Osteoblast (primary cell): ENCODE results near the gene LGR6. TPM values are rescaled to one million over a fixed set of nuclear protein-coding genes. Genes with fewer than 3 reads are reported as not detected.
A peak's percentile ranks its signal among the peaks of the same experiment; 100 is the strongest.

Experiments
- DNase-seq: peaks from one replicate; pipeline ENCODE4 v3.0.0; 2011; ENCODE audit warnings: low spot score, mixed read lengths; ENCODE audit not compliant: insufficient read length; ENCODE audit errors: missing footprints
- H2AFZ ChIP-seq: 2 replicates; pipeline ENCODE4 v1.6.0; 2011; ENCODE audit warnings: mild to moderate bottlenecking, low read length
- H3K27ac ChIP-seq: 2 replicates; pipeline ENCODE4 v1.5.1; 2011; ENCODE audit warnings: mild to moderate bottlenecking, low read depth, low read length, moderate library complexity
- H3K27me3 ChIP-seq: 2 replicates; pipeline ENCODE4 v1.6.0; 2012; ENCODE audit warnings: mild to moderate bottlenecking, control low read depth, inconsistent platforms, low read length, moderate library complexity; ENCODE audit not compliant: insufficient read depth
- H3K36me3 ChIP-seq: 2 replicates; pipeline ENCODE4 v1.5.1; 2011; ENCODE audit warnings: mild to moderate bottlenecking, low read length, control low read depth, moderate library complexity; ENCODE audit not compliant: insufficient read depth
- H3K4me1 ChIP-seq: 2 replicates; pipeline ENCODE4 v1.5.1; 2011; ENCODE audit warnings: mild to moderate bottlenecking, low read length, control low read depth, moderate library complexity; ENCODE audit not compliant: insufficient read depth
- H3K4me2 ChIP-seq: 2 replicates; pipeline ENCODE4 v1.6.0; 2011; ENCODE audit warnings: mild to moderate bottlenecking, low read length; ENCODE audit not compliant: insufficient read depth
- H3K4me3 ChIP-seq: fragments of 200-600 bp; sonication (generic); 3 replicates; pipeline ENCODE4 v1.5.1; 2012; ENCODE audit warnings: mild to moderate bottlenecking, low read length, inconsistent platforms; ENCODE audit not compliant: insufficient read depth
- H3K79me2 ChIP-seq: 2 replicates; pipeline ENCODE4 v1.6.0; 2012; ENCODE audit warnings: mild to moderate bottlenecking, low read length, control low read depth, inconsistent platforms; ENCODE audit not compliant: insufficient read depth
- H3K9me3 ChIP-seq: 2 replicates; pipeline ENCODE4 v1.5.1; 2011; ENCODE audit warnings: low read depth, low read length, control low read depth
- H4K20me1 ChIP-seq: 2 replicates; pipeline ENCODE4 v1.6.0; 2012; ENCODE audit warnings: mild to moderate bottlenecking, low read length, control low read depth; ENCODE audit not compliant: insufficient read depth
- CTCF ChIP-seq: IDR thresholded peaks from 2 replicates; pipeline ENCODE4 v1.5.1; 2011; ENCODE audit warnings: mild to moderate bottlenecking, low read depth, low read length, moderate library complexity; ENCODE audit errors: extremely low read depth
- total RNA-seq: library from RNA; depleted of rRNA; stranded (reverse); fragments of >200 nt; gene quantifications from 2 replicates; pipeline ENCODE4 v1.2.3, GENCODE V29; 2012

Gene LGR6
- total RNA-seq, 1 donor: not detected

- H3K4me2 ChIP-seq: peak overlapping the region; percentile 49
- H3K4me3 ChIP-seq: no peak overlapping the region
Measured at GRCh38 chr1:202280595-202280994, 87.0 kb downstream of the LGR6 start.

DNA sequence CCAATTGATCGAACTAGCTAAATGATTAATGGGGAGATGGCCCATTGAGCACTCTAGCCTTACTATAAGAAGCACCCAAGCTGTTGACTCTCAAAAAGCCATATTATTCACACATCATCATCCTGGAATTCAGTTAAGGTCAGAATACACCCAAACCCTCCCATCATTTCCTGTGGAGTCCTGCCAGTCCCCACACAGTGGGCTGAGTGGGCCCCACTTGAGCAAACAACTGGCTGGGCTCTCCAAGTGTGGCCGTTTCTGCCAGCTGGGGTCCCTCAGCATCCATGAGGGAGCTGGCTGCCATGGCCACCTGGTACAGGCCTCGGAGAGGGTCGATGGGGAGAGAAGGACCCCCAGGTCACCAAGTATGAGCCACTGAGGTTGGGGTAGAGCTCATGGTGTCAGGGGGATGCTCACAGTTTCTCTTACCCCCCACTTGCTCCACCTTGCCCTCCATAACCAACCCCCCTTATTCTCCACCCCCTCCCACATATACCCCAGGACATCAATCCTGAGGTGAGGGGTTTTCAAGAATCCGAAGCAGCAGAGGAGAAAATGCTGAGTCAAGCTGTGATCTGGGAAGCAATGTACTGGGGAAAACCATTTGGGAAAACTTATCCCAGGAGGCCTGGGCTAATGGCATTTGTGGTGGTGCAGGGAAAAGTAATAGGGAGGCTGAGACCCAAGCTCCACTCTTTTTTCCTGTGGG lies 87.9 kb downstream of the LGR6 start:
- DNase-seq: peak; percentile 62
- H3K4me2 ChIP-seq: peak overlapping the region; percentile 49
- H3K4me1 ChIP-seq: peaks cover 54% of the 10 kb centered on the region
- H3K27me3 ChIP-seq: no peaks in the 10 kb centered on the region
- H3K27ac ChIP-seq: peak overlapping the region; percentile 61
- H3K36me3 ChIP-seq: no peaks in the 10 kb centered on the region
- no peaks in the 10 kb centered on the region for H4K20me1 ChIP-seq
- H3K79me2 ChIP-seq: no peaks in the 10 kb centered on the region
- no peak for TF ChIP-seq CTCF
- peak overlapping the region; percentile 17 for H3K4me3 ChIP-seq
- no peaks in the 10 kb centered on the region for H3K9me3 ChIP-seq
- no peak overlapping the region for H2AFZ ChIP-seq

More at GRCh38 chr1:202280595-202280994, 87.0 kb downstream of the LGR6 start:
- peak overlapping the region; percentile 61 for H3K27ac ChIP-seq
- no peak for TF ChIP-seq CTCF
- no peaks in the 10 kb centered on the region for H4K20me1 ChIP-seq
- H2AFZ ChIP-seq: no peak overlapping the region
- no peaks in the 10 kb centered on the region for H3K79me2 ChIP-seq
- no peaks in the 10 kb centered on the region for H3K9me3 ChIP-seq
- DNase-seq: no peak
- no peaks in the 10 kb centered on the region for H3K36me3 ChIP-seq
- H3K27me3 ChIP-seq: no peaks in the 10 kb centered on the region
- peaks cover 51% of the 10 kb centered on the region for H3K4me1 ChIP-seq

- H3K27me3 ChIP-seq: no peaks in the 10 kb centered on the region
- H3K27ac ChIP-seq: peak overlapping the region; percentile 61
- H3K9me3 ChIP-seq: no peaks in the 10 kb centered on the region
- H4K20me1 ChIP-seq: no peaks in the 10 kb centered on the region
- no peak for TF ChIP-seq CTCF
- H3K4me3 ChIP-seq: no peak overlapping the region
- peaks cover 54% of the 10 kb centered on the region for H3K4me1 ChIP-seq
- no peaks in the 10 kb centered on the region for H3K79me2 ChIP-seq
- no peak for DNase-seq
- H3K36me3 ChIP-seq: no peaks in the 10 kb centered on the region
- H3K4me2 ChIP-seq: peak overlapping the region; percentile 49
- no peak overlapping the region for H2AFZ ChIP-seq
Measured at GRCh38 chr1:202282025-202282371, 88.4 kb downstream of the LGR6 start.

- Histone ChIP-seq H2AFZ (no peak overlapping the region), H3K4me3 (no peak overlapping the region), H3K27ac (peak overlapping the region; percentile 61), H3K9me3 (no peaks in the 10 kb centered on the region), H3K36me3 (no peaks in the 10 kb centered on the region), H3K4me2 (peak overlapping the region; percentile 40), H3K79me2 (no peaks in the 10 kb centered on the region), H3K4me1 (peaks cover 54% of the 10 kb centered on the region), H3K27me3 (no peaks in the 10 kb centered on the region), H4K20me1 (no peaks in the 10 kb centered on the region)
- no peak for TF ChIP-seq CTCF
- no peak for DNase-seq
Measured at GRCh38 chr1:202282596-202283283, 89.1 kb downstream of the LGR6 start.
